HG02973 (cell line): Measurements from ENCODE around the gene FAM117B.

Experiments used
- ATAC-seq: cut with Tn5 transposase; IDR thresholded peaks from one replicate; pipeline ENCODE4 v1.9.1; 2021; ENCODE audit warnings: moderate library complexity; ENCODE audit not compliant: unreplicated experiment

The FAM117B gene

DNA sequence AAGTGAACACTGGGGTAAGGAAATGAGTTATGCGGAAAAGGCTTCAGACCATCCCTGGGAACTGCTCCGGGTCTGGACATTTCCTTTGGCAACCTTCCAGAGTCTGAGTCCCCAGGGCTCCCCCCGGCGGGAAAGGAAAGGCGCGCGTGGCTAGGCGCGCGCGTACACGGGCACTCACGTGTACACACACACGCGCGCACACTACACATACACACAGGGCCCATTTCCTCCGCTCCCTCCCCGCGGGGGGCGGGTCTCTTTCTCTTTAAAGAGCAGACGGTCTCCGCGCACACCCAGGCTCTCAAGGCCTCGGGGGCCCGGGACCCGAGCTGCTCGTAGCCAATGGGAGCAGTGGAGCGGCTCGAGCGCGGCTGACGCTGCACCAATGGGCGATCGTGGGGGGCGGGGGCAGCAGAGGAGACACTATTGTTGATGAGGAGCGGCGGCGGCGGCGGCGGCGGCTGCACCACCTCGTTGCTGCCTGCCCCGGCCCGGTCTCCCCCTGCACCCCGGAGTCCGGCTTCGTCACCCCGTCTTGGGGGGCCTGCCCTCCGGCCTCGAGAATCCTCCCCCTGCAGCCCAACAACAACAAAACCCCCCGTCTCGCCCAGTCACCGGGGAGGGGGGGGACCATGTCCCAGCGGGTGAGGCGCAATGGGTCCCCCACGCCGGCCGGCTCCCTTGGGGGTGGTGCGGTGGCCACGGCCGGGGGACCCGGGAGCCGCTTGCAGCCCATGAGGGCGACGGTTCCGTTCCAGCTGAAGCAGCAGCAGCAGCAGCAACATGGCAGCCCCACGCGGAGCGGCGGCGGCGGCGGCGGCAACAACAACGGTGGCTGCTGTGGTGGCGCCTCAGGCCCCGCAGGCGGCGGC is at the start of gene FAM117B:
Gene FAM117B, plus strand, starts transcription at position 414 of the 872 bp plus-strand sequence. Its CDS starts 219 bp downstream, at position 633.
- ATAC-seq, result peak; percentile 90

DNA sequence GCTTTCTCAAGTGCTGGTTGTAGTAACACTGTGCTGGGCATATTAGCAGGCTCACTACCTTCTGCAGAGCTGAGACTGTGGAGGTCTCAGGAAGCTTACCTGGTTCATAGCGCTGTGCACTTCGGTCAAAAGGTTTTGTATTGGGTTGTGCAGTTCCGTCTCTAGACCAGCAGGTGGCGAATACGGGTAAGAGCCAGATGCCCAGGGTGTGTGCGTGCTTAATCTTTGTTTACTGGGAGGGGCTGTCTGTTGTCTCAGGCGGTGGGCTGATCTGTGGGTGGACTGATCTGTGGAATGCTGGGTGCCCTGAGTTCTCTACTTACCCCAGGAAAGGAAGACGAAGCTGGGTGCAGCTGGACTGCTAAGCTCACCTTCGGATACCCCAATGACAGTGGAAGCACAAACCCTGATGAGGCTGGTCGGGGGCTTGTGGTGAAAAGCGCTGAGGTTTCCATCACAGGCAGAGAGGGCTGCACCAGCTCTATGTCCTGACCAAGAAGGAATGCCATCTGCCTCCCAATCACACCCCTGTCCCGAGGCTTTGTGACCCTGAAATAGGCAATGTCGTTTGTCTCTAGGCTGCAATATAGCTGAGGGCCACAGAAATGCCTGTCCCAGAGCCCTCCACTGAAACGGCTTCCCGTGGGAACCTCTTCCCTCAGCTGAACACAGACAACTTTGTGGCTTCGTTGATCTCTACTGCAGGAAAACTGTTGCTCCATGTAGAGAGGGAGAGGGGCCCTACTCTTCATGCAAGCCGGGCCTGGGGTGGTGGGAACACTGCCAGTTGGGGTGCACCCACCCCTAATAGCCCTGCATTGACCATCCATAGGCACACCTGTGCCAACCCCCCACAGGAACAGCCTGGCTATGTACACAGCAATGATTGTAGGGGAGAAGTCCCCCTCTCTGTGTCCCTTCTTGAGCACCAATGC is 45.9 kb upstream of the FAM117B start:
- ATAC-seq, result peak; percentile 63

- ATAC-seq, result no peak
Observed at GRCh38 chr2:202589582-202589949, 45.2 kb upstream of the FAM117B start.

DNA sequence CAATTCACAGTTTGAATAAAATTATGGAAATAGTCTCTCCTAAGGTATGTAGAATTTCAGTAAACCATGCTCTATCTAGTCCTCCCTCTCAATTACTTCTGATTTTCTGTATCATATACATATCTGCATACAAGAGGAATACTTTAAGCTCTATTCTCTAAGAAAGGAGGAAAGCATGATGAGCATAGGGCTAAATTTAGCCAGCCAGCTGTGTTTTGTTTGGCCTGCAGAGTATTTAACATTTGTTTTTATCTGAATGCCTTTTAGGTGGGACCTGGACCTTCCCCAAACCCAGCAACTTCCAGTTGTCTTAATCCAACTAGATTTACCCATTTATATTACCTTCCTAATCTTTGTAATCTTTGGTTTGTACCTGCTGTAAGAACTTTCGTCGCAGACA is 42.2 kb upstream of the FAM117B start:
- ATAC-seq, result no peak

- ATAC-seq, result no peak
Observed at GRCh38 chr2:202599105-202599504, 35.7 kb upstream of the FAM117B start.

GRCh38 chr2:202599911-202600310 is 34.9 kb upstream of the FAM117B start:
- no peak for ATAC-seq

GRCh38 chr2:202604699-202605098 is 30.1 kb upstream of the FAM117B start:
- no peak for ATAC-seq

GRCh38 chr2:202605174-202605573 is 29.6 kb upstream of the FAM117B start:
- no peak for ATAC-seq

- peak; percentile 42 for ATAC-seq
Observed at GRCh38 chr2:202608142-202608852, 26.5 kb upstream of the FAM117B start.

DNA sequence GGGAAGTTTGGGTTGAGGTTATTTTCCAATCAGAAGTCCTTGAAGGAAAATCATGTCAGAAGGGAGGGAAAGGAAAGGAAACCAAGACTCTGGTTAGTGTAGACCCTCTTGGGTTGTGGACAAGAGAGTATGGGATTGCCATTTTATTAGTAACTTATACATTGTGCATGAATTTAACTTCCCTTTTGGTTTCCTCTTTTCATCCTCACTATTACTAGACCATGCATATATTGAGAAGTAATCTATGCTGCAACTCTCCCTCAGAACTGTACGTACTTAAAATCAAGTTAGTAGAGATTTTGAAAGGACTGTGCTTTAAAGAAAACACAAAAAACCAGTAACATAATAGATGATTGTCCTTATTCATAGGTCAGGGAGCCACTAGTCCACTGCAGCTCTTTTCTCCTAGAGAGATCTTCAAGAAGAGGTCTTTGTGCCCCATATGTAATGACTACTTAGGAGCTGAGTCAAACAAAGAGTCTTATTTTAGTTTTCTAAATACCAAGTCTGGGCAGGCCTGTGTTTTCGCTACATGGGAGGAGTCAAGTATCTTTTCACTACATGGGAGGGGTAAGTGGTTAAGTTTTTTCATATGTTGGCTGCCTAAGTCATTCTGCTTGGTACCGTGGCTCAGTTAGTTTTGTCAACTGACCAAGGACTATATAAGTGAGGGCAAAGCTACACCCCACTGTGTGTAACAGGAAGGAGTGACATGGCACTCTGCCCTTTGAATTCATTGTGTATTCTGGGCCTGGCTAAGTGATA is 25.2 kb upstream of the FAM117B start:
- ATAC-seq, result peak; percentile 93

DNA sequence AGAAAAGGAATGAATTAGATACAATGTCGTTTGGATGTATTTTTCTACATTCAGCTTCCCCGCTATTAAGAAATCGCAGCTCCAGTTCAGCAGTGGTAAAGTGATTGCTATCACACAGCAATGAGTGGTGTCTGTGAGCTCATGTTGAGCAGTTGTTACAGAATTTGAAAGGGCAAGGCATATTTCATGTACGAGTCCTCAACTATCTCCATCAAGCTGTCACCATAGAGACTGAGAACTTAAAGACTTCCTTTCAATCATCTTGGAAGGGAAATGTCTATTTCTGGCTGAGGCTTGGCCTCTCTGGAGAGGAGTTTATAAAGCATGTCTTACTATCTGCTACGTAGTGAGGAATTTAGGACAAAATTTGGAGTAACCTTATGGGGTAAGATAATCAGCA is 24.4 kb upstream of the FAM117B start:
- ATAC-seq, result no peak

DNA sequence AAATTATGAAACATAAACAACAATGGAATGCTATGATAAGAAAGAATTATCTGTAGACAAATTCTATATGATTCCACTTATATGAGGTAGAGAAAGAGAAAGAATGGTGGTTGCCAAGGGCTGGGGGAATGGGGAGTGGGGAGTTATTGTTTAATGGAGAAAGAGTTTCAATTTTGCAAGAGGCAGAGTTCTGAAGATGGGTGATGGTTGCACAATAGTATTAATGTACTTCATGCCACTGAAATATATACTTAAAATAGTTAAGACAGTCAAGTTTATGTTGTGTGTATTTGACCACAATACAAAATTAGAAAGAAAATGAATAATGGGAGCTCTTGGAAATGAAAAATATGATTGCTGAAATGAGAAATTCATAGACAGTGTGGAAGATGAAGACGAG is 22.6 kb upstream of the FAM117B start:
- no peak for ATAC-seq

GRCh38 chr2:202613479-202613878 is 21.3 kb upstream of the FAM117B start:
- ATAC-seq, result no peak

- ATAC-seq, result no peak
Observed at GRCh38 chr2:202624133-202624532, 10.6 kb upstream of the FAM117B start.

DNA sequence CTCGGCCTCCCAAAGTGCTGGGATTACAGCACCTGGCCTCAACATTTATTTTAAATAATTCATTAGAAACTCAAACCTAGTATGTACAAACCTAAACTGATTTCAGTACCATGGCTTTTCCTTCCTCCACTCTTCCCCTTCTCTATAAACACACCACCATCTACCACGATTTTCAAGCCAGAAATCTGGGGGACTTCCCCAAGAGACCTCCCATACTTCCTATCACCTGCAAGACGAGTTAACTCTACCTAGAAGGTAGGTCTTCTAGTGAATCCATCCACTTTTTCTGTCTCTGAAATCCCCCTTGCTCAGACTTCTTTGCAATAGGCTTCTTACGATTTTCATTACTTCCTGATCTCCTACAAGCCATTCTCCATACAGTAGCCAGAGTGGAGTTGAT is 7.7 kb upstream of the FAM117B start:
- no peak for ATAC-seq

DNA sequence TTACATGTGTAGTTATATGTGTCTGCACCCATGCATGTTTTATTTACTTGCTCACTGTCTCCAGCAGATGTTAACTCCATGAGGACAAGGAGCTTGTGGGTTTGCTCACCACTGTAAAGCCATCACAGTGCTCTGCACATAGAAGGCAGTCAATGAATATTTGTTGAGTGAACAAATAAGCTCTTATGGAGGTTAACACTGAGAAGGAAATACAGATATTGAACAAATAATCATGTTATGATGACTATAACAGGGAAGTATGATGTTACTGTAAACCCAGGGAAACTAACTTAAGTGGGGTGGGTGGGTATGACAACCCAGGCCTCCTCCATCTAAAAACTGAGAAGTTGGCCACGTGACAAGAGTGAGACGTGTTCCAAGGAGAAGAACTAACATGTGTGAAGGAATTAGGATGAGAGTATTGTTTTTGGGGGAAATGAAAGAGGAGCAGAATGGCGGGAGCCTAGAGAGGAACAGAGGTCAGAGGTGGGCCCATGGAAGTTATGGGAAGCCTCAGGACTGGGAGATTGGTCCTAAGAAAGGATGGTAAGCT is 6.0 kb upstream of the FAM117B start:
- ATAC-seq, result no peak

DNA sequence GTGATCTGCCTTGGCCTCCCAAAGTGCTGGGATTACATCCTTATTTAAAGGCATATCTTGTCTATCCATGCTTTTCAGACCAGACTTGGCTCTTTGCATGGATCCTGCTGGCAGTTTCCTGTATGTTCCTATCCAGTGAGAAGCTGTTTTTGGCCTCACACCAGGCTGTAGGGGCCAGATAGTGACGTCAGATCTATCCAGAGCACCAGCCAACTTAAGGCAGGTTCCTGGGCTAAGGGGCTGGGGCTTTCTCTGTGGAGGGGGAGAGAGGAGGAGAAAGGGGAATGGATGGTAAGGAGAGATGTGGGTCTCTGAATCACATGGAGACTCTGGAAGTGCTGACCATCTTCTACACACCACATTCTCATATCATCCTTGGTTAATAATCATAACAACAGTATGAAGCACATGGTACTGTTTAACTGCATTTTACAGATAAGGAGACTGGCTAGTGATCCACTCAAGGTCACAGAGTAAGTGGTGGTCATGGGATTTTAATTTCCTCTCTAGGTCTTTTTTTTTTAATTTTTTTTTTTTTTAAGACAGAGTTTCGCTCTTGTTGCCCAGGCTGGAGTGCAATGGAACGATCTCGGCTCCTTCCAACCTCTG is 2.0 kb upstream of the FAM117B start:
- ATAC-seq, result no peak

GRCh38 chr2:202633470-202633869 is 1.3 kb upstream of the FAM117B start:
- ATAC-seq, result no peak

DNA sequence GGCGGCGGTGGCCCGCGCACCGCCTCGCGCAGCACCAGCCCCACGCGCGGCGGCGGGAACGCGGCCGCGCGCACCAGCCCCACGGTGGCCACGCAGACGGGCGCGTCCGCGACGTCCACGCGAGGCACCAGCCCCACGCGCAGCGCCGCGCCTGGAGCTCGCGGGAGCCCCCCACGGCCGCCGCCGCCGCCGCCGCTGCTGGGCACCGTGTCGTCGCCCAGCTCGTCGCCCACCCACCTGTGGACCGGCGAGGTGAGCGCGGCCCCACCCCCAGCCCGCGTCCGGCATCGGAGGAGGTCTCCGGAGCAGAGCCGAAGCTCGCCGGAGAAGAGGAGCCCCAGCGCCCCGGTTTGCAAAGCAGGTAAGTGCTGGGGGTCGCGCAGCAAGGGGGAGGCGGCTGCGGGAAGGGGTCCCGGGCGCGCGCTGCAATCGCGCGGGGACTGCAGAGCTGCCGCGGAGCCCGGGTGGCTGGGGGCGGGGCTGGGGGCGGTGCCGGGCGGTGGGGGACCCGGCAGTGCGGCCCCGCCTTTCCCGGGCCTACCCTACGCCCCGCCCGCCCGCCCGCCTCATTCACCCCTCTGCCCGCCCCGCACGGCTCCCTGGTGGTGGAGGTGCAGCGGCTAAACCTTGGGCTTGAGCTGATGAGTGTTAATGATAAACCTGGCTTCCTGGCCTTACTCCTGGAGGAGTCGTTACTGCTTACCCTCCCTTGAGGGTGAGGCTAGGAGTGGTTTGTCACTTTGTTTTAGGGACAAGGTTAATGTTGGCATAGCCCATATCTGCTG is 851 bp downstream of the FAM117B start:
- ATAC-seq, result peak; percentile 55
